Measurements from ENCODE around the gene OSMR. TPM values are rescaled to one million over a fixed set of nuclear protein-coding genes. Genes with fewer than 3 reads are reported as not detected.

The OSMR gene
- total RNA-seq, 1 experiment from 2014 or later: 46.0 TPM

DNA sequence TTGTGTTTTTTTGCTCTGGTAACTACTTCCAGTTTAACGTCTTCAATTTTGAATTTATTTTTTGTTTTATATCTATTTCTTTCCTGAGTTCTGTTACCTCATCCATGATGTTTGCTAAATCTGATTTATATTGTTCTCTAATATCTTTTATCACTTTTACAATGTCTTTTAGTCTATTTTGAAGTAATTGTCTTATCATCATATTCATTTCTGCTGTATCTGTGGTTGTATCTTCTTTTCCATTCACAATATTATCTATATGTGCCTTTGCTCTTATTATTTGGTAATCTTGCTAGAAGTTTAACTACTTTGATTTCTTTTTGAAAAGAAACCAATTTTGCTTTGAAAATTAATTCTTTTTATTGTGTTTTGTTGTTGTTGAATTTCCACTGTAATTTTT lies 43.6 kb downstream of the OSMR start:
- Histone ChIP-seq H3K4me1 (ENCODE audit: control insufficient read depth in 1 of 2, insufficient read depth in 2 of 2, low read length in 2 of 2) (no peaks in the 10 kb centered on the region), H3K9me3 (ENCODE audit: control insufficient read depth in 1 of 2, insufficient read depth in 1 of 2, low read depth in 1 of 2, low read length in 2 of 2) (no peaks in the 10 kb centered on the region), H3K79me2 (ENCODE audit: insufficient read depth, low read length) (no peaks in the 10 kb centered on the region), H2AFZ (ENCODE audit: low read depth, low read length, poor library complexity, severe bottlenecking) (no peak overlapping the region), H3K27ac (ENCODE audit: low read depth, low read length) (no peak overlapping the region), H3K9ac (ENCODE audit: low read length) (no peak overlapping the region), H4K20me1 (ENCODE audit: insufficient read depth) (no peaks in the 10 kb centered on the region), H3K4me3 (replicated peaks in 1 of 2; ENCODE audit: low read depth in 1 of 2, low read length in 2 of 2) (no peak overlapping the region), H3K36me3 (ENCODE audit: control insufficient read depth in 1 of 2, insufficient read depth in 2 of 2, low read length in 2 of 2) (peaks cover 5 to 17% of the 10 kb centered on the region in 2 experiments; a peak in 2 of 4 replicates), H3K9me2 (ENCODE audit: insufficient read depth) (no peaks in the 10 kb centered on the region), H3K27me3 (ENCODE audit: insufficient read depth, low read length) (no peaks in the 10 kb centered on the region), H3K4me2 (ENCODE audit: low read length) (no peak overlapping the region)
- ChIA-PET CTCF (interaction anchor here (0.8 kb wide), 1 partner anchor 448 kb away, joined by 3 read pairs; no protein-coding TSS in a partner anchor), POLR2A (no interaction called here), RAD21 (ENCODE audit: low non-redundant PET in 1 of 2, low total read pairs in 2 of 2, uncharacterized antibody in 2 of 2, unreplicated experiment in 2 of 2) (no interaction called here)
- no TSS peak for BruUV-seq (replicated peaks)
- DNase-seq (ENCODE audit: low read depth, low spot score): no peak
- no peak for ATAC-seq
- intact Hi-C loops (cut with micrococcal nuclease): no loop called here
- TF ChIP-seq POLR2AphosphoS5 (IDR thresholded peaks at IDR 0.05; ENCODE audit: low read depth, low read length) (no peak), EZH2 (IDR thresholded peaks at IDR 0.05) (no peak), SIN3A (IDR thresholded peaks at IDR 0.05; ENCODE audit: low read depth) (no peak)

DNA sequence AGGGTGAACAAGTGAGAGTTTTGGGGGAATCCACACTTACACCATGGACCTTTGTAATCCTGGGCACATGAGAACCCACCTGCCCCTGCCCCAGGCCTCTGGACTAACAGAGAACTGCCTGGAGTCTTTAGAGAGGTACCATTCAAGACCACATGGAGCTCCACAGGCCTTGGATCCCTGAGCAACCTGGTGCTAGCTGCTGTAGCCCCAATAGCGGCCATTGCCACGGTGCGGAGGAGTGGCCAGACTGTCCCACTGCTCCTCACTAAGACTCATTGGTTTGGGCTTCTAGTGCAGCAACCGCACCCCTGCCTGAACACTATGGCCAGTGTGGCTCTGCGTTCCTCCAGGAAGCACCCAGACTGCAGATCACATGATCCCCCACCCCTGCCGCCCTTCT lies 45.8 kb downstream of the OSMR start:
- Histone ChIP-seq H2AFZ (ENCODE audit: low read depth, low read length, poor library complexity, severe bottlenecking) (no peak overlapping the region), H3K4me1 (ENCODE audit: control insufficient read depth in 1 of 2, insufficient read depth in 2 of 2, low read length in 2 of 2) (no peaks in the 10 kb centered on the region), H3K36me3 (ENCODE audit: control insufficient read depth in 1 of 2, insufficient read depth in 2 of 2, low read length in 2 of 2) (no peaks in the 10 kb centered on the region; a peak in 1 of 4 replicates), H4K20me1 (ENCODE audit: insufficient read depth) (no peaks in the 10 kb centered on the region), H3K4me3 (replicated peaks in 1 of 2; ENCODE audit: low read depth in 1 of 2, low read length in 2 of 2) (no peak overlapping the region), H3K4me2 (ENCODE audit: low read length) (no peak overlapping the region), H3K79me2 (ENCODE audit: insufficient read depth, low read length) (0 out of 2 replicates have a peak, but pooled peaks cover 7% of the 10 kb centered on the region), H3K9ac (ENCODE audit: low read length) (no peak overlapping the region), H3K9me3 (ENCODE audit: control insufficient read depth in 1 of 2, insufficient read depth in 1 of 2, low read depth in 1 of 2, low read length in 2 of 2) (peaks cover 0 to 10% of the 10 kb centered on the region in 2 experiments; a peak in 2 of 4 replicates), H3K27me3 (ENCODE audit: insufficient read depth, low read length) (no peaks in the 10 kb centered on the region), H3K9me2 (ENCODE audit: insufficient read depth) (no peaks in the 10 kb centered on the region), H3K27ac (ENCODE audit: low read depth, low read length) (no peak overlapping the region)
- DNase-seq (ENCODE audit: low read depth, low spot score): no peak
- TF ChIP-seq YY1 (IDR thresholded peaks at IDR 0.05; ENCODE audit: extremely low read depth, insufficient replicate concordance, low read depth, low read length) (no peak), ZNF274 (IDR thresholded peaks at IDR 0.05; ENCODE audit: low read depth, low read length) (no peak), SP1 (IDR thresholded peaks at IDR 0.05; ENCODE audit: low read depth) (no peak), SRF (IDR thresholded peaks at IDR 0.05; ENCODE audit: low read depth) (no peak)
- ATAC-seq: no peak; the same call in 1 of the 2 replicates
- RAD21 ChIA-PET (ENCODE audit: low non-redundant PET in 1 of 2, low total read pairs in 2 of 2, uncharacterized antibody in 2 of 2, unreplicated experiment in 2 of 2): no interaction called here
- CTCF ChIA-PET: no interaction called here
- intact Hi-C loops (cut with micrococcal nuclease): no loop called here
- POLR2A ChIA-PET: no interaction called here
- BruUV-seq (replicated peaks): no TSS peak

Measured in HCT116 (cell line).